ENCODE measurements around the gene AK3. TPM values are rescaled to one million over a fixed set of nuclear protein-coding genes. Genes with fewer than 3 reads are reported as not detected.

Gene AK3
- total RNA-seq, 3 donors from 2014 or later, result 80.3 to 123 (median 84.6) TPM

DNA sequence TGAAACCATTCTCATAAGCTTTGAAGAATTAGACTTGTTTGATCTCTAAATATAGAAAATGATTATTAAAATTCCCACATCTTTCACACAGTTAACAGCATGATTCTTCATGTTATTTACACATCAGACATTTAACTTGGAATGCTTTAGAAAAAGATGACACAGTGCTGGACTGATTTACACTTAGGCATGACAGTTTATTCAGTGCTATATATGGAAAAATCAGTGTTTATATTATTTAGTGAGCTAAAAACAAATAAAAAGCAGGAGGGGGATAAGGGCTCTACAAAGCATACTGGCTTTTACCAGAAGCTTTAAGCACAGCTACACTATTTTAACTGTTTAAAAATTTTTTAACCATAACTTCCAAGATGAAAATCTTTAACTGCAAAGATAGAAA is 31.6 kb downstream of the AK3 start:
- no peak for DNase-seq (ENCODE audit: low spot score in 2 of 2)
- Histone ChIP-seq H3K4me3 (no peak overlapping the region), H3K27ac (no peak overlapping the region), H3K4me1 (no peaks in the 10 kb centered on the region), H3K36me3 (peaks cover 10% of the 10 kb centered on the region), H3K9me3 (no peaks in the 10 kb centered on the region), H3K27me3 (no peaks in the 10 kb centered on the region)
- intact Hi-C loops (cut with DNase I; ENCODE audit: low total_unique reads), result no loop called here
- no peak for TF ChIP-seq POLR2AphosphoS5 (IDR thresholded peaks at IDR 0.05)
- TF ChIP-seq CTCF (IDR thresholded peaks at IDR 0.05), result no peak
- no peak for TF ChIP-seq POLR2A (IDR thresholded peaks at IDR 0.05)

DNA sequence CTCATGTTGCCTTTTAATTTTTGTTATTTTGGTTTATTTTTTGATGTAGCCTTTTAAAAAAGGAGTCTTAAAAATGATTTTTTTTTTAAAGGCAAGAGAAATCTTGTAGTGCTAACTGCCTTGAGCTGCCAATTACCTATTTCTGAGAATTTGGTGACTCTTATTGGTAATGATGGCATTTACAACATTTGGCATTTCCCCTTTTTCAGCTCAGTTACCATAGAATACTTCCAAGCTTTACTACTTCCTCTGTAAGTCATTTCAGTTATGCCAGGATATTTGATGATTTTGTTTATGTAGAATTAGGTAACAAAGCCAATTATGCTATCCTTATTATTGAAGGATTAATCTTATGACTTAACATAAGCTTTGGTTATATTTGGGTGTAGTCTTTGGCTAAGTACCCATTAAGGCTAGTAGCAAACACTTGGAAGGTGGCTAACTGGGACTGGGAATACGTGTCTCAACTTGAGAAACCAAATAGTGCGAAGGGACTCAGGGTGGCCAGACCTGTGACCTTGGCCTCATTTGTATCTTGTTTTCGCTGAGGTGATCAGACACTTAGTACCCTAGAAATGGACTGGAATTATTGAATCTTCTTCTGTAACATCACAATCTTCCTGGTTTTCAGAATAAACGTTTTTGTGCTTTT is 33.9 kb downstream of the AK3 start:
- no peaks in the 10 kb centered on the region for H3K27me3 ChIP-seq
- peaks cover 11% of the 10 kb centered on the region for H3K36me3 ChIP-seq
- H3K4me3 ChIP-seq, result no peak overlapping the region
- no peaks in the 10 kb centered on the region for H3K9me3 ChIP-seq
- DNase-seq (ENCODE audit: low spot score in 2 of 2), result no peak
- TF ChIP-seq POLR2A (IDR thresholded peaks at IDR 0.05), result no peak
- TF ChIP-seq CTCF (IDR thresholded peaks at IDR 0.05), result no peak
- no peak for TF ChIP-seq POLR2AphosphoS5 (IDR thresholded peaks at IDR 0.05)
- intact Hi-C loops (cut with DNase I; ENCODE audit: low total_unique reads), result no loop called here
- no peaks in the 10 kb centered on the region for H3K4me1 ChIP-seq
- no peak overlapping the region for H3K27ac ChIP-seq

- Histone ChIP-seq H3K4me3 (no peak overlapping the region), H3K36me3 (peaks cover 11% of the 10 kb centered on the region), H3K27ac (no peak overlapping the region), H3K4me1 (no peaks in the 10 kb centered on the region), H3K27me3 (no peaks in the 10 kb centered on the region), H3K9me3 (no peaks in the 10 kb centered on the region)
- DNase-seq (ENCODE audit: low spot score in 2 of 2), result no peak
- intact Hi-C loops (cut with DNase I; ENCODE audit: low total_unique reads), result no loop called here
- TF ChIP-seq POLR2A (IDR thresholded peaks at IDR 0.05) (no peak), CTCF (IDR thresholded peaks at IDR 0.05) (no peak), POLR2AphosphoS5 (IDR thresholded peaks at IDR 0.05) (no peak)
Observed at GRCh38 chr9:4706021-4706420, 35.0 kb downstream of the AK3 start.

GRCh38 chr9:4704129-4704528 is 36.9 kb downstream of the AK3 start:
- Histone ChIP-seq H3K4me1 (no peaks in the 10 kb centered on the region), H3K9me3 (no peaks in the 10 kb centered on the region), H3K27me3 (no peaks in the 10 kb centered on the region), H3K36me3 (peaks cover 11% of the 10 kb centered on the region), H3K27ac (no peak overlapping the region), H3K4me3 (no peak overlapping the region)
- intact Hi-C loops (cut with DNase I; ENCODE audit: low total_unique reads), result no loop called here
- TF ChIP-seq POLR2A (IDR thresholded peaks at IDR 0.05) (no peak), CTCF (IDR thresholded peaks at IDR 0.05) (no peak)
- DNase-seq (ENCODE audit: low spot score in 2 of 2), result no peak

DNA sequence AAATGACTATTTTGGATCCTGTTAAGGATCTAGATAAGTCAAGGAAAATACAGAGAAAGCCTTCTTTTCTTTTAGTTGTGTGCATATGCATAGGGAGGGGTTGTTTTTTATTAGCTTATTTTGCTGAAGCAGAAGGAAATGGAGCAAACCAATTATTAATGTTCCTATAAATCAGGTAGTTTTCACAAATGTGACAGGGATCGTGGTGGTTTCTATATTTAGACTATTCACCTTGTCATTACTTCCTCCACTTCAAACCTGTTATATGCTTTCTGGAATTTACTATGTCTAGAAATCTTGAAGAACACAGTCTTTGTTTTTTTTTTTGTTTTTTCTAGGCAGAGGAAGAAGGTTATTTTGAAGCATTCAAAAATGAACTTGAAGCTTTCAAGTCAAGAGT is 39.5 kb downstream of the AK3 start:
- Histone ChIP-seq H3K27ac (no peak overlapping the region), H3K27me3 (no peaks in the 10 kb centered on the region), H3K4me1 (no peaks in the 10 kb centered on the region), H3K36me3 (peaks cover 11% of the 10 kb centered on the region), H3K4me3 (no peak overlapping the region), H3K9me3 (no peaks in the 10 kb centered on the region)
- intact Hi-C loops (cut with DNase I; ENCODE audit: low total_unique reads), result no loop called here
- no peak for DNase-seq (ENCODE audit: low spot score in 2 of 2)
- TF ChIP-seq CTCF (IDR thresholded peaks at IDR 0.05) (no peak), POLR2A (IDR thresholded peaks at IDR 0.05) (no peak), POLR2AphosphoS5 (IDR thresholded peaks at IDR 0.05) (no peak)

Data from breast epithelium (tissue), 4 donors.